ENCODE data around the gene ENPP6. TPM values are rescaled to one million over a fixed set of nuclear protein-coding genes. Genes with fewer than 3 reads are reported as not detected.

The ENPP6 gene
- total and polyA plus RNA-seq, 4 donors, result 0.02 to 0.37 (median 0.10) TPM

GRCh38 chr4:184120549-184121127 is 97.0 kb downstream of the ENPP6 start:
- H3K9ac ChIP-seq (ENCODE audit: insufficient read depth in 1 of 2, low read length in 2 of 2), result no peak overlapping the region
- H3K36me3 ChIP-seq (ENCODE audit: control insufficient read depth in 4 of 4, insufficient read depth in 4 of 4, low read length in 4 of 4), result no peaks in the 10 kb centered on the region
- peaks cover 0 to 6% (median 0%) of the 10 kb centered on the region in 4 donors for H3K9me3 ChIP-seq (ENCODE audit: control insufficient read depth in 4 of 4, insufficient read depth in 3 of 4, low read length in 3 of 4)
- ATAC-seq (ENCODE audit: insufficient read depth, low FRiP score) (no peak), DNase-seq (no peak)
- H3K27ac ChIP-seq (ENCODE audit: low read depth in 1 of 2, low read length in 1 of 2), result no peak overlapping the region
- no peak overlapping the region for H3K4me3 ChIP-seq
- TF ChIP-seq CTCF (IDR thresholded peaks at IDR 0.05; ENCODE audit: control extremely low read depth, extremely low read depth), result no peak
- 76 to 85% methylated on average over 10 of the region's 10 CpGs for WGBS, 2 donors
- H3K4me1 ChIP-seq (ENCODE audit: control insufficient read depth in 5 of 5, insufficient read depth in 5 of 5, low read length in 5 of 5), result peaks cover 0 to 5% (median 0%) of the 10 kb centered on the region in 5 donors
- peaks cover 0 to 2% (median 0%) of the 10 kb centered on the region in 3 donors for H3K27me3 ChIP-seq (ENCODE audit: control insufficient read depth in 3 of 3, insufficient read depth in 3 of 3, low read length in 2 of 3)

DNA sequence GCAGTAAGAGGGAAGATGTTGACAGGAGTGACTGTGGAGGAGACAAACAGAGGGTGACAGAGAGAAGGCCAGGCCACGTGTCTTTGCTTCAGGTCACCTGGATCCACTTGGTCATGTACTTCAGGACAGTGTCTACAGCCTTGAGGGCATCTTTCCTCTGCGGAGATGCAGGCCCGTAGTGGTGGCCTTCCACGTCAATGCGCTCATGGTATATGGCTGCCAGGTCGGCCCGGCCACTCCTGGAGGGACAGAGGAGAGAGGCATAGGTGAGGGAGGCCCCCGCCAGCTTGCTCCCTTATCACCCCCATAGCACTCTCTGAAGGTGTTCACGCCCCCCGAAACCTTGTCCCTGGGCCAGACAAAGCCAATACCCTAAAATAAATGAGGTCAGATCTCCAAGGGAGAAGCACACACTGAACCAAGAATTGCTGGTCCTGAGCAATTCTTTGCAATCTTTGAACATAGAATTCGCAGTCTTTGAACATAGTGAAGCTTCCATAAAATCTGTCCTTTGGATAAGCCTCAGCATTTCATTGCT is 99.9 kb downstream of the ENPP6 start:
- no peak overlapping the region for H3K27ac ChIP-seq (ENCODE audit: low read depth in 1 of 2, low read length in 1 of 2)
- no peak for TF ChIP-seq CTCF (IDR thresholded peaks at IDR 0.05; ENCODE audit: control extremely low read depth, extremely low read depth)
- 94 to 97% methylated on average over 11 of the region's 11 CpGs for whole genome bisulfite sequencing, 2 donors
- H3K9me3 ChIP-seq (ENCODE audit: control insufficient read depth in 4 of 4, insufficient read depth in 3 of 4, low read length in 3 of 4), result peaks cover 0 to 3% (median 0%) of the 10 kb centered on the region in 4 donors
- ATAC-seq (ENCODE audit: insufficient read depth, low FRiP score) (no peak), DNase-seq (no peak)
- no peak overlapping the region for H3K9ac ChIP-seq (ENCODE audit: insufficient read depth in 1 of 2, low read length in 2 of 2)
- H3K27me3 ChIP-seq (ENCODE audit: control insufficient read depth in 3 of 3, insufficient read depth in 3 of 3, low read length in 2 of 3), result peaks cover 0 to 8% (median 0%) of the 10 kb centered on the region in 3 donors
- H3K36me3 ChIP-seq (ENCODE audit: control insufficient read depth in 4 of 4, insufficient read depth in 4 of 4, low read length in 4 of 4), result no peaks in the 10 kb centered on the region
- H3K4me3 ChIP-seq, result no peak overlapping the region
- peaks cover 0 to 5% (median 0%) of the 10 kb centered on the region in 5 donors for H3K4me1 ChIP-seq (ENCODE audit: control insufficient read depth in 5 of 5, insufficient read depth in 5 of 5, low read length in 5 of 5)

- Histone ChIP-seq H3K27me3 (ENCODE audit: control insufficient read depth in 3 of 3, insufficient read depth in 3 of 3, low read length in 2 of 3) (peaks cover 0 to 8% (median 0%) of the 10 kb centered on the region in 3 donors), H3K4me3 (no peak overlapping the region), H3K36me3 (ENCODE audit: control insufficient read depth in 4 of 4, insufficient read depth in 4 of 4, low read length in 4 of 4) (no peaks in the 10 kb centered on the region), H3K9ac (ENCODE audit: insufficient read depth in 1 of 2, low read length in 2 of 2) (no peak overlapping the region), H3K4me1 (ENCODE audit: control insufficient read depth in 5 of 5, insufficient read depth in 5 of 5, low read length in 5 of 5) (peaks cover 0 to 5% (median 0%) of the 10 kb centered on the region in 5 donors), H3K27ac (ENCODE audit: low read depth in 1 of 2, low read length in 1 of 2) (no peak overlapping the region), H3K9me3 (ENCODE audit: control insufficient read depth in 4 of 4, insufficient read depth in 3 of 4, low read length in 3 of 4) (peaks cover 0 to 7% (median 0%) of the 10 kb centered on the region in 4 donors)
- WGBS, 2 donors, result 83 to 87% methylated on average over 4 of the region's 4 CpGs
- TF ChIP-seq CTCF (IDR thresholded peaks at IDR 0.05; ENCODE audit: control extremely low read depth, extremely low read depth), result no peak
- DNase-seq (no peak), ATAC-seq (ENCODE audit: insufficient read depth, low FRiP score) (no peak)
Observed at GRCh38 chr4:184115399-184115798, 102.3 kb downstream of the ENPP6 start.
